ENCODE measurements around the gene ACP7. TPM values are rescaled to one million over a fixed set of nuclear protein-coding genes. Genes with fewer than 3 reads are reported as not detected.

ACP7 gene
- total and polyA plus RNA-seq, 2 donors (not counting 3 experiments of a cell fraction or from before 2014, with no cell fraction given) = 0.04 to 0.49 TPM

DNA sequence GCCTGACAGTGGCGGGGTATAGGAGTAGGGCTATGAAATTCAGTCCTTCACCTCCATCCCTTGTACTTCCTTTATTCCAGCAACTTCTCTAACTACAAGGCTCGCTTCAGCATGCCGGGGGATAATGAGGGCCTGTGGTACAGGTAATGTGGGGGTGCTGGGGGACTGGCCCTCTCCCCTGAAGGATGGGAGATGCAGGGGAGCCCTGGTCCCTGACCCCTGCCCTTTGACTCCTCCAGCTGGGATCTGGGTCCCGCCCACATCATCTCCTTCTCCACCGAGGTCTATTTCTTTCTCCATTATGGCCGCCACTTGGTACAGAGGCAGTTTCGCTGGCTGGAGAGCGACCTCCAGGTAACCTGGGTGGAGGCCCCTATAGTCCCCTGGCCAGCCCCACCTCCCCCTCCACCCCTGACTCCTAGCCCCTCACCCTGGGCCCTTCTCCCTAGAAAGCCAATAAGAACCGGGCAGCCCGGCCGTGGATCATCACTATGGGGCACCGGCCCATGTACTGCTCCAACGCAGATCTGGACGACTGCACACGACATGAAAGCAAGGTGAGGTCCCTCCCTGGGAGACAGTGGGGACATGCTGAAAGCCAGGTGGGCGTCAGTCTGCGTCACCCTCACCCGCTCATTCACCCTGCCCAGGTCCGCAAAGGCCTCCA lies 16.5 kb downstream of the ACP7 start:
- H3K36me3 ChIP-seq (ENCODE audit: control insufficient read depth in 2 of 2, extremely low read depth in 1 of 2, insufficient read depth in 2 of 2, low read length in 2 of 2) = no peaks in the 10 kb centered on the region

More for the DNA sequence above, 16.5 kb downstream of the ACP7 start:
- intact Hi-C loops (cut with micrococcal nuclease) (no loop called here), dilution Hi-C loops (cut with MboI; ENCODE audit: extremely low pct_ligation_motif_present, low sequenced_read_pairs) (no loop called here)
- Histone ChIP-seq H3K79me2 (ENCODE audit: control insufficient read depth, insufficient read depth, low read length) (no peaks in the 10 kb centered on the region), H2AFZ (ENCODE audit: low read depth, low read length) (no peak overlapping the region), H3K27me3 (ENCODE audit: control insufficient read depth in 2 of 2, insufficient read depth in 2 of 2, low read length in 2 of 2) (peaks cover 0 to 4% of the 10 kb centered on the region in 2 experiments), H3K4me1 (ENCODE audit: control insufficient read depth, extremely low read depth, insufficient read depth, low read length) (no peaks in the 10 kb centered on the region), H3K9ac (replicated peaks; ENCODE audit: extremely low read depth, insufficient read depth, low read length) (no peak overlapping the region), H3K27ac (ENCODE audit: insufficient read depth, low read depth, low read length) (no peak overlapping the region), H3K9me3 (replicated peaks; ENCODE audit: control insufficient read depth, insufficient read depth, low read length) (no peaks in the 10 kb centered on the region), H3K9me1 (replicated peaks; ENCODE audit: control insufficient read depth, extremely low read depth, insufficient read depth, low read length) (no peaks in the 10 kb centered on the region), H3K4me3 (replicated peaks in 1 of 3; ENCODE audit: insufficient read depth in 1 of 3, low read depth in 1 of 3, low read length in 3 of 3) (no peak overlapping the region), H4K20me1 (replicated peaks; ENCODE audit: control insufficient read depth, extremely low read depth, insufficient read depth, low read length) (no peaks in the 10 kb centered on the region), H3K4me2 (ENCODE audit: insufficient read depth, low read length) (no peak overlapping the region)
- DNase-seq (ENCODE audit: low read depth, low spot score) (no peak), FAIRE-seq (no peak)
- CTCF ChIA-PET = no interaction called here
- POLR2A ChIA-PET = interaction anchor here (0.7 kb wide), 1 partner anchor 192 kb away, joined by 6 read pairs; no protein-coding TSS in a partner anchor
- no TSS peak for BruUV-seq (replicated peaks)
- TF ChIP-seq JUN (IDR thresholded peaks at IDR 0.05; ENCODE audit: borderline replicate concordance, insufficient read depth, insufficient read length, low read depth) (no peak), FOS (IDR thresholded peaks at IDR 0.05; ENCODE audit: borderline replicate concordance, insufficient read depth, low read length) (no peak), POLR2AphosphoS5 (IDR thresholded peaks at IDR 0.05; ENCODE audit: insufficient read depth, low read depth, low read length) (no peak), POLR2A (IDR thresholded peaks at IDR 0.05; ENCODE audit: low read depth, low read length) (no peak), MYC (IDR thresholded peaks at IDR 0.05; ENCODE audit: low read depth, low read length) (no peak), GATA2 (IDR thresholded peaks at IDR 0.05; ENCODE audit: insufficient read depth, insufficient read length, low read depth, low read length) (no peak), EZH2 (IDR thresholded peaks at IDR 0.05; ENCODE audit: borderline replicate concordance, low read depth, low read length, severe bottlenecking) (no peak)
- TF ChIP-seq, protein P1, sequence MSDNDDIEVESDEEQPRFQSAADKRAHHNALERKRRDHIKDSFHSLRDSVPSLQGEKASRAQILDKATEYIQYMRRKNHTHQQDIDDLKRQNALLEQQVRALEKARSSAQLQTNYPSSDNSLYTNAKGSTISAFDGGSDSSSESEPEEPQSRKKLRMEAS (IDR thresholded peaks at IDR 0.05; ENCODE audit: insufficient read depth, insufficient read length) = no peak
- TF ChIP-seq, protein P2, sequence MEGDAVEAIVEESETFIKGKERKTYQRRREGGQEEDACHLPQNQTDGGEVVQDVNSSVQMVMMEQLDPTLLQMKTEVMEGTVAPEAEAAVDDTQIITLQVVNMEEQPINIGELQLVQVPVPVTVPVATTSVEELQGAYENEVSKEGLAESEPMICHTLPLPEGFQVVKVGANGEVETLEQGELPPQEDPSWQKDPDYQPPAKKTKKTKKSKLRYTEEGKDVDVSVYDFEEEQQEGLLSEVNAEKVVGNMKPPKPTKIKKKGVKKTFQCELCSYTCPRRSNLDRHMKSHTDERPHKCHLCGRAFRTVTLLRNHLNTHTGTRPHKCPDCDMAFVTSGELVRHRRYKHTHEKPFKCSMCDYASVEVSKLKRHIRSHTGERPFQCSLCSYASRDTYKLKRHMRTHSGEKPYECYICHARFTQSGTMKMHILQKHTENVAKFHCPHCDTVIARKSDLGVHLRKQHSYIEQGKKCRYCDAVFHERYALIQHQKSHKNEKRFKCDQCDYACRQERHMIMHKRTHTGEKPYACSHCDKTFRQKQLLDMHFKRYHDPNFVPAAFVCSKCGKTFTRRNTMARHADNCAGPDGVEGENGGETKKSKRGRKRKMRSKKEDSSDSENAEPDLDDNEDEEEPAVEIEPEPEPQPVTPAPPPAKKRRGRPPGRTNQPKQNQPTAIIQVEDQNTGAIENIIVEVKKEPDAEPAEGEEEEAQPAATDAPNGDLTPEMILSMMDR (IDR thresholded peaks at IDR 0.05; ENCODE audit: extremely low read depth in 1 of 2, insufficient read depth in 1 of 2, low read depth in 1 of 2, low read length in 2 of 2) = no peak
